H9 (cell line): Measurements from ENCODE around the gene CCDC187. TPM values are rescaled to one million over a fixed set of nuclear protein-coding genes. Genes with fewer than 3 reads are reported as not detected.

Experiments used
- DNase-seq: peaks from one replicate; pipeline ENCODE4 v3.0.0-alpha.2; 2017
- H2AFZ ChIP-seq: one replicate; pipeline ENCODE4 v1.6.1; 2013; ENCODE audit warnings: mild to moderate bottlenecking, low read length, control low read depth, moderate library complexity
- H2AK5ac ChIP-seq: 2 replicates; pipeline ENCODE4 v1.6.1; 2013; ENCODE audit warnings: low read length, control low read depth, mixed read lengths; ENCODE audit not compliant: insufficient read length
- H2BK120ac ChIP-seq: one replicate; pipeline ENCODE4 v1.6.1; 2013; ENCODE audit warnings: low read depth, mild to moderate bottlenecking, low read length, control low read depth, inconsistent platforms; ENCODE audit not compliant: poor library complexity, severe bottlenecking
- H2BK12ac ChIP-seq: 2 replicates; pipeline ENCODE4 v1.6.1; 2013; ENCODE audit warnings: low read length, control low read depth, mixed read lengths, low read depth; ENCODE audit not compliant: insufficient read length
- H2BK15ac ChIP-seq: 2 replicates; pipeline ENCODE4 v1.6.1; 2013; ENCODE audit warnings: low read depth, low read length, control low read depth
- H2BK20ac ChIP-seq: one replicate; pipeline ENCODE4 v1.6.1; 2013; ENCODE audit warnings: low read depth, mild to moderate bottlenecking, low read length, control low read depth, inconsistent platforms; ENCODE audit not compliant: poor library complexity, severe bottlenecking
- H2BK5ac ChIP-seq: 2 replicates; pipeline ENCODE4 v1.6.1; 2013; ENCODE audit warnings: low read length, control low read depth, mixed read lengths; ENCODE audit not compliant: insufficient read length
- H3K14ac ChIP-seq: 2 replicates; pipeline ENCODE4 v1.6.1; 2013; ENCODE audit warnings: low read length, control low read depth; ENCODE audit not compliant: insufficient read depth
- H3K18ac ChIP-seq: 2 replicates; pipeline ENCODE4 v1.6.1; 2013; ENCODE audit warnings: low read depth, mild to moderate bottlenecking, mixed read lengths, low read length, control low read depth; ENCODE audit not compliant: insufficient read length
- H3K23ac ChIP-seq: 2 replicates; pipeline ENCODE4 v1.6.1; 2013; ENCODE audit warnings: low read length, control low read depth, mixed read lengths, low read depth; ENCODE audit not compliant: insufficient read length
- H3K23me2 ChIP-seq: 2 replicates; pipeline ENCODE4 v1.6.1; 2013; ENCODE audit warnings: low read depth, mild to moderate bottlenecking, mixed read lengths, low read length, control low read depth; ENCODE audit not compliant: insufficient read length, poor library complexity, severe bottlenecking
- H3K27ac ChIP-seq: 2 replicates; pipeline ENCODE4 v1.5.1; 2013; ENCODE audit warnings: low read length, control low read depth, mixed read lengths, low read depth; ENCODE audit not compliant: insufficient read length
- H3K27me3 ChIP-seq: 2 replicates; pipeline ENCODE4 v1.6.1; 2013; ENCODE audit warnings: low read length, control low read depth, inconsistent platforms; ENCODE audit not compliant: insufficient read depth
- H3K4ac ChIP-seq: 2 replicates; pipeline ENCODE4 v1.6.1; 2013; ENCODE audit warnings: low read depth, mild to moderate bottlenecking, control low read depth, inconsistent platforms, low read length, moderate library complexity
- H3K4me1 ChIP-seq: 2 replicates; pipeline ENCODE4 v1.6.1; 2013; ENCODE audit warnings: low read length, control low read depth, inconsistent platforms; ENCODE audit not compliant: insufficient read depth
- H3K4me2 ChIP-seq: 2 replicates; pipeline ENCODE4 v1.6.1; 2013; ENCODE audit warnings: low read length, control low read depth, mixed read lengths; ENCODE audit not compliant: insufficient read length, insufficient read depth
- H3K56ac ChIP-seq: 2 replicates; pipeline ENCODE4 v1.6.1; 2013; ENCODE audit warnings: low read depth, mild to moderate bottlenecking, mixed read lengths, low read length, control low read depth; ENCODE audit not compliant: insufficient read length
- H3K79me1 ChIP-seq: 2 replicates; pipeline ENCODE4 v1.6.1; 2013; ENCODE audit warnings: low read depth, mild to moderate bottlenecking, moderate library complexity, low read length, control low read depth, inconsistent platforms; ENCODE audit not compliant: insufficient read depth, poor library complexity, severe bottlenecking
- H3K79me2 ChIP-seq: 2 replicates; pipeline ENCODE4 v1.6.1; 2013; ENCODE audit warnings: low read length, control low read depth, inconsistent platforms; ENCODE audit not compliant: insufficient read depth
- H3K9ac ChIP-seq: 2 replicates; pipeline ENCODE4 v1.6.1; 2013; ENCODE audit warnings: low read length, control low read depth, mixed read lengths; ENCODE audit not compliant: insufficient read length; ENCODE audit errors: extremely low read depth
- H3K9me3 ChIP-seq: one replicate; pipeline ENCODE4 v1.6.1; 2013; ENCODE audit warnings: low read depth, low read length, inconsistent platforms; ENCODE audit not compliant: control insufficient read depth
- H3T11ph ChIP-seq: one replicate; pipeline ENCODE4 v1.6.1; 2013; ENCODE audit warnings: mild to moderate bottlenecking, low read length, control low read depth, inconsistent platforms
- H4K20me1 ChIP-seq: one replicate; pipeline ENCODE4 v1.6.1; 2013; ENCODE audit not compliant: control insufficient read depth, insufficient read length, insufficient read depth
- H4K5ac ChIP-seq: 2 replicates; pipeline ENCODE4 v1.6.1; 2013; ENCODE audit warnings: low read depth, mild to moderate bottlenecking, mixed read lengths, low read length, control low read depth; ENCODE audit not compliant: insufficient read length
- H4K8ac ChIP-seq: replicated peaks from 2 replicates; pipeline ENCODE4 v1.6.1; 2013; ENCODE audit warnings: low read length, control low read depth, mixed read lengths, low read depth; ENCODE audit not compliant: insufficient read length
- H4K91ac ChIP-seq: 2 replicates; pipeline ENCODE4 v1.6.1; 2013; ENCODE audit warnings: low read depth, mild to moderate bottlenecking, moderate library complexity, mixed read lengths, low read length, control low read depth; ENCODE audit not compliant: insufficient read length
- H3K27ac Mint-ChIP-seq, 3 experiments: 2 replicates in 2 of 3; 3 replicates in 1 of 3; pipeline ENCODE4 v1.8.0; 2020 to 2021; ENCODE audit warnings: mixed read lengths in 3 of 3, mild to moderate bottlenecking in 1 of 3, moderate library complexity in 1 of 3
- H3K27me3 Mint-ChIP-seq: 2 replicates; pipeline ENCODE4 v1.8.0; 2021; ENCODE audit warnings: low read depth, mild to moderate bottlenecking, moderate library complexity, mixed read lengths
- H3K36me3 Mint-ChIP-seq, 3 experiments: 2 replicates in 2 of 3; 3 replicates in 1 of 3; pipeline ENCODE4 v1.8.0; 2020 to 2021; ENCODE audit warnings: low read depth in 3 of 3, mixed read lengths in 3 of 3; ENCODE audit not compliant: insufficient read depth in 1 of 3
- H3K4me1 Mint-ChIP-seq, 2 experiments: 2 replicates each; pipeline ENCODE4 v1.8.0; 2020; ENCODE audit warnings: mixed read lengths in 2 of 2
- H3K4me3 Mint-ChIP-seq, 2 experiments: 2 replicates in 1 of 2; 3 replicates in 1 of 2; pipeline ENCODE4 v1.8.0; 2020 to 2021; ENCODE audit warnings: mild to moderate bottlenecking in 2 of 2, mixed read lengths in 2 of 2, moderate library complexity in 1 of 2
- H3K9me3 Mint-ChIP-seq, 2 experiments: 2 replicates in 1 of 2; 3 replicates in 1 of 2; pipeline ENCODE4 v1.8.0; 2020; ENCODE audit warnings: mild to moderate bottlenecking in 2 of 2, mixed read lengths in 2 of 2, moderate library complexity in 1 of 2
- WGBS: extraction: QIAGEN DNeasy Blood & Tissue Kit; methylation state at CpG from one replicate; pipeline ENCODE4 v1.1.7; 2013; ENCODE audit warnings: missing lambda C conversion rate, low lambda C conversion rate, mixed read lengths; ENCODE audit not compliant: insufficient read length; ENCODE audit errors: extremely low coverage; 5-methylcytosine and 5-hydroxymethylcytosine counted together
- total RNA-seq: library from RNA; stranded (reverse); gene quantifications from 2 replicates; pipeline ENCODE4 v1.2.1, GENCODE V29; 2021
- TF ChIP-seq, protein P1 (sequence below): fragments of 200-600 bp; sonication (generic); conservative IDR thresholded peaks from 3 replicates; pipeline ENCODE4 v1.8.0; 2021; ENCODE audit warnings: antibody characterized with exemption, mild to moderate bottlenecking

The CCDC187 gene
- total RNA-seq, 1 experiment from 2014 or later: 0.07 TPM

DNA sequence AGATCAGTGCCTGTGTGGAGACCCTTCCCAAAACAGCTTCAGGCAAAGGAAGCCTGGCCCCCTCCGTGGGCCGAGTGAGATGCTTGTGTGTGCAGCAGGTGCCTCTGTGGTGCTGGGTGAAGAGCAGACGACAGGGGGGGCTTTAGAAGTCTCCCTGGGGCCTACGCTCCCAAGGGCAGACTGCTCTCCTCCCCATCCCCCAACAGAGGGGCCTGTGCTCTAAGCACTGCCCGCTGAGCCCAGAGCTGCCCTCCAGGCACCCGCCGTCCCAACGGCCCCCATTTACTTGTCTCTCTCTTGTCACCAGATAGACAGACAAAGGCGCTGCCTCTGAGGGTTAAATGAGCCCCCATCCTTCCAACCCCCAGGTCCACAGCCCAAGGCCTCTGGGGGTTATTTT, 96.3 kb downstream of the CCDC187 start:
- Histone ChIP-seq H3K4me1 (no peaks in the 10 kb centered on the region), H3K4ac (no peak overlapping the region), H4K5ac (no peak overlapping the region), H2BK120ac (no peak overlapping the region), H3K9ac (no peak overlapping the region), H2AK5ac (no peak overlapping the region), H2BK12ac (no peak overlapping the region), H4K91ac (no peak overlapping the region), H4K20me1 (no peaks in the 10 kb centered on the region), H3K9me3 (no peaks in the 10 kb centered on the region), H3K79me1 (no peaks in the 10 kb centered on the region), H2BK5ac (no peak overlapping the region), H3K4me2 (no peak overlapping the region), H3K23ac (no peak overlapping the region), H2BK15ac (no peak overlapping the region), H3K27ac (no peak overlapping the region), H3K23me2 (no peaks in the 10 kb centered on the region), H3T11ph (no peak overlapping the region), H3K79me2 (no peaks in the 10 kb centered on the region), H3K14ac (no peak overlapping the region), H3K27me3 (peaks cover 23% of the 10 kb centered on the region), H2BK20ac (no peak overlapping the region), H3K18ac (no peak overlapping the region), H2AFZ (no peak overlapping the region), H4K8ac (no peak overlapping the region), H3K56ac (no peak overlapping the region)
- Mint-ChIP-seq H3K9me3 (no peaks in the 10 kb centered on the region), H3K4me3 (no peak overlapping the region), H3K27ac (peak overlapping the region in 1 of 3 experiments; percentile 31; a peak in 1 of 7 replicates), H3K36me3 (peaks cover 9 to 29% (median 26%) of the 10 kb centered on the region in 3 experiments), H3K27me3 (peaks cover 38% of the 10 kb centered on the region), H3K4me1 (peaks cover 0 to 9% of the 10 kb centered on the region in 2 experiments; a peak in 1 of 4 replicates)
- DNase-seq: no peak
- TF ChIP-seq, protein P1, sequence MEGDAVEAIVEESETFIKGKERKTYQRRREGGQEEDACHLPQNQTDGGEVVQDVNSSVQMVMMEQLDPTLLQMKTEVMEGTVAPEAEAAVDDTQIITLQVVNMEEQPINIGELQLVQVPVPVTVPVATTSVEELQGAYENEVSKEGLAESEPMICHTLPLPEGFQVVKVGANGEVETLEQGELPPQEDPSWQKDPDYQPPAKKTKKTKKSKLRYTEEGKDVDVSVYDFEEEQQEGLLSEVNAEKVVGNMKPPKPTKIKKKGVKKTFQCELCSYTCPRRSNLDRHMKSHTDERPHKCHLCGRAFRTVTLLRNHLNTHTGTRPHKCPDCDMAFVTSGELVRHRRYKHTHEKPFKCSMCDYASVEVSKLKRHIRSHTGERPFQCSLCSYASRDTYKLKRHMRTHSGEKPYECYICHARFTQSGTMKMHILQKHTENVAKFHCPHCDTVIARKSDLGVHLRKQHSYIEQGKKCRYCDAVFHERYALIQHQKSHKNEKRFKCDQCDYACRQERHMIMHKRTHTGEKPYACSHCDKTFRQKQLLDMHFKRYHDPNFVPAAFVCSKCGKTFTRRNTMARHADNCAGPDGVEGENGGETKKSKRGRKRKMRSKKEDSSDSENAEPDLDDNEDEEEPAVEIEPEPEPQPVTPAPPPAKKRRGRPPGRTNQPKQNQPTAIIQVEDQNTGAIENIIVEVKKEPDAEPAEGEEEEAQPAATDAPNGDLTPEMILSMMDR: no peak
- no CpG with 5 or more reads among the region's 9 CpGs for WGBS
